Measurements from ENCODE around the gene KCTD2.

DNA sequence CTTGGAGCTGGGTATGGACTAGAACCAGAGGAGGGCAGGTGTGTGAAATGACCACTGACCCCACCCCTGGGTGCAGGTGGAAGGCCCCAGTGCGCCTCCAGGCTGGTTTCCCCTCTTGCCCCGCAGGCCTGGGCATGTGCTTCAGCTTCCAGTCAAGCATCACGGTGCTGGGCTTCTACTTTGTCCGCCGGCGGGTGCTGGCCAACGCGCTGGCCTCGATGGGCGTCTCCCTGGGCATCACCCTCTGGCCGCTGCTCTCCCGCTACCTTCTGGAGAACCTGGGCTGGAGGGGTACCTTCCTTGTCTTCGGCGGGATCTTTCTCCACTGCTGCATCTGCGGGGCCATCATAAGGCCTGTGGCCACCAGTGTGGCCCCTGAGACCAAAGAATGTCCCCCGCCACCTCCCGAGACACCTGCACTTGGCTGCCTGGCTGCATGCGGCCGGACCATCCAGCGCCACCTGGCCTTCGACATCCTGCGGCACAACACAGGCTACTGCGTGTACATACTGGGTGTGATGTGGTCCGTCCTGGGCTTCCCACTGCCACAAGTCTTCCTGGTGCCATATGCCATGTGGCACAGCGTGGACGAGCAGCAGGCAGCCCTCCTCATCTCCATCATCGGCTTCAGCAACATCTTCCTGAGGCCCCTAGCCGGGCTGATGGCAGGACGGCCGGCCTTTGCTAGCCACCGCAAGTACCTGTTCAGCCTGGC lies 53.0 kb downstream of the KCTD2 start:
- no peak for TF ChIP-seq NFATC3 (IDR thresholded peaks at IDR 0.05)
- no peak for TF ChIP-seq ZNF24 (IDR thresholded peaks at IDR 0.05)
- TF ChIP-seq, protein P1, sequence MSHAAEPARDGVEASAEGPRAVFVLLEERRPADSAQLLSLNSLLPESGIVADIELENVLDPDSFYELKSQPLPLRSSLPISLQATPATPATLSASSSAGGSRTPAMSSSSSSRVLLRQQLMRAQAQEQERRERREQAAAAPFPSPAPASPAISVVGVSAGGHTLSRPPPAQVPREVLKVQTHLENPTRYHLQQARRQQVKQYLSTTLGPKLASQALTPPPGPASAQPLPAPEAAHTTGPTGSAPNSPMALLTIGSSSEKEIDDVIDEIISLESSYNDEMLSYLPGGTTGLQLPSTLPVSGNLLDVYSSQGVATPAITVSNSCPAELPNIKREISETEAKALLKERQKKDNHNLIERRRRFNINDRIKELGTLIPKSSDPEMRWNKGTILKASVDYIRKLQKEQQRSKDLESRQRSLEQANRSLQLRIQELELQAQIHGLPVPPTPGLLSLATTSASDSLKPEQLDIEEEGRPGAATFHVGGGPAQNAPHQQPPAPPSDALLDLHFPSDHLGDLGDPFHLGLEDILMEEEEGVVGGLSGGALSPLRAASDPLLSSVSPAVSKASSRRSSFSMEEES (CRISPR knock-in tag; IDR thresholded peaks at IDR 0.05), result no peak
- no peak for TF ChIP-seq NBN (IDR thresholded peaks at IDR 0.05; ENCODE audit: low read depth)
- TF ChIP-seq ZNF589 (CRISPR knock-in tag; IDR thresholded peaks at IDR 0.05; ENCODE audit: low read depth), result no peak
